NCI-H2196 (cell line): ENCODE results near the gene PRRT4.

Experiments
- DNase-seq: peaks from one replicate; lab custom pipeline; 2025; ENCODE audit not compliant: unreplicated experiment; lab: John Stamatoyannopoulos, UW

PRRT4 gene

GRCh38 chr7:128395748-128396147, 34.3 kb upstream of the PRRT4 start:
- no peak for DNase-seq

- no peak for DNase-seq
Measured at GRCh38 chr7:128394904-128395496, 33.5 kb upstream of the PRRT4 start.

GRCh38 chr7:128393526-128394330, 32.2 kb upstream of the PRRT4 start:
- DNase-seq: no peak

DNA sequence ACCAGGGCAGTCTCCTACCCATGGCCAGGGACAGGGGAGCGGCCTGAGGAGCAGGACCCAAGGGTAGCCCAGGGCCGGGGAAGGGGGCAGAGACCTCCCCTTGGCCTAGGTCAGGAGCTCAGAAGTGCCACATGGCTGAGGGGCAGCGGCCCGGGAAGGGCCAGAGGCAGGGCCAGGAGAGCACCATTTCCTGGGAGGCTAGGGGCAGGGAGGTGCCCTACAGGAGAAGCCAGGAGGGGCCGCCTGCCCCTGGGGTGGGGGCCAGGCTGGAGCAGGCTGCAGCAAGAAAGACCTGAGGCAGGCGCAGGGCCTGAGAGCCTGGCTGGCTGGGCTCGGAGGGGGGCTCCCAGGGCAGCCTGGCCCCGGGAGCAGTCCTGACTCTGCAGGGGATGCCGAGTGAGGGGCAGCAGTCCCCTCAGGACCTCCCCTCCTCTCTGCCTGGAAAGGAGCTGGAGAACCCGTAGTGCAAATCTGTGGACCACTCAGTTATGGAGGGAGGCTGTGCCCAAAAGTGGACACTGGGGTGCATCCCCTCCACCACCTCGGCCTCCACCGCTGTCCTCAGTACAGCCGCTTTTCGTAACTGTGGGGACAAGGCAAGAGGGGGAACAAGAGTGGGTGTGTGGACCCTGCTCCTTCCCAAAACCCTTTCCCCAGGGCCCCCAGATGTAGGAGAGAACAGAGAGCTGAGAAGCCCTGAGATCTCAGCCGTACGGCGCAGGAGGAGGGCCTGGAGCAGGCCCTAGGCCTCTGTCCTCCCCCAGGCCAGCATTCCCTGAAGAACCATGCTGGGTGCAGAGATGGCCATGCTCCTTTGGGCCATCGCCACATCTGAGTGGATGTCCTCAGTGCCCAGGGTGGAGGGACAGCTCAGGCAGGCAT, 31.2 kb upstream of the PRRT4 start:
- no peak for DNase-seq

- DNase-seq: no peak
Measured at GRCh38 chr7:128391805-128392204, 30.3 kb upstream of the PRRT4 start.

DNA sequence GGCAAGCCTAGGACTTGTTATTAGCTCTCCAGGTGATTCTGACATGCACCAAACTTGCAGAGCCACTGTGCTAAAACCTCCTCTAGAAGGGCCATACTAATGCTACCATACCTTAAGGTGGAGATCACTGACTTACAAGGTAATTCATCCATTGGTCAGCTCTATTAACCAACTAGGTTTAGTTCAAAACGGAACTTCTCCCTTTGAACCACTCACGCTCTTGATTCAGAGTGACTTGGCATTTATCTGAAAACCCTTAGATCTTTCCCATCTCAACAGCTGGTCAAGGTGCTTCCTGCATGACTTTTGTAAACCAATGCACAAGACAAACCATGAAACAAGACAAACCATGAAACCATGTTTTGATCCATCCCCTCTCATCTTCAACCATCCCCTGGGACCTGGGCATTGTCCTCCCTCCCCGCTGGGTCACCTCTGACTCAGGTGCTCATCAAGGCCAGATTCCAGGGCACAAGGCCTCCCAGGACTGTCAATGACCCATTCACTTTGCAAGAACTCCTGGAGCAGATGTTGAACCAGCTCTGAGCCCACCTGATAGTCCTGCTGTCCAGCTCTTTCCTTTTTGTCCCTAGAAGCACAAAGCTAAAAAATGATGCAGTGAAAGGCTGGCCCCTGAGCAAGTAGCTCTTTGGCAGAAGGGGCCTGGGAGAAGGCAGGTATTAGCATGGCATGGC, 29.5 kb upstream of the PRRT4 start:
- no peak for DNase-seq

DNA sequence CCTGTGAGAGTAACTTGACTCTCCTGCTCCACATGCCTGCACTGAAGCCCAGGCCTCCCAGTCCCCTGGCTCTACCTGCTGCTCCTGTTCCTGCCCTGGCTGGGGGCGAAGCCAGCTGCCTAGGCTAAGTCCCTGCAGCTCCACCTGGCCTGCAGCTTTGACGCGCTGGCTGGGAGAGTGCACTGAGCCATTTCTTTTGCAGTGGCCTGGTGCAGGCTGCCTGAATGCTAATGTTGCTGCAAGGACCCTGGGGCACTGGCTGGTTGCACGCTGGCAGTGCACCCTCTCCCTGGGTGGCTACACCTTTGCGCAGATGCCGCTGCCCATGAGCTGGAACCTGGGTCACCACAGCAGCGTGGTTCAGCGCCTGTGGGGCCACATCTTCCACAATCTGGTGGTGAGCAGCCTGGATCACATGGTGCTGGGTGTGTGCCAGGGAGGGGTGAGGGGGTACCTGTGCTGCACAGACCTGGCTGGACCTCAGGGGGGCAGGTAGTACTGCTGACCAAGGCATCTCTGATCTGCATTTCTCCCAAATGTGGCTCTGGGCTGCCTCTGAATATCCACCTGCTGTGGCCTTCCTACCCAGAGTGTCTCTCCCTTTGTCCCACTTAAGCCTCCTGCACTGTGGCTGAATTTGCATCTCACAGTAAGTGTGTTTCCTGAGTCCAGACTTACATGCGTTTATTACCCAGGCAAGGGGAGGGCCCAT, 28.3 kb upstream of the PRRT4 start:
- no peak for DNase-seq

- DNase-seq: no peak
Measured at GRCh38 chr7:128389085-128389617, 27.7 kb upstream of the PRRT4 start.

DNA sequence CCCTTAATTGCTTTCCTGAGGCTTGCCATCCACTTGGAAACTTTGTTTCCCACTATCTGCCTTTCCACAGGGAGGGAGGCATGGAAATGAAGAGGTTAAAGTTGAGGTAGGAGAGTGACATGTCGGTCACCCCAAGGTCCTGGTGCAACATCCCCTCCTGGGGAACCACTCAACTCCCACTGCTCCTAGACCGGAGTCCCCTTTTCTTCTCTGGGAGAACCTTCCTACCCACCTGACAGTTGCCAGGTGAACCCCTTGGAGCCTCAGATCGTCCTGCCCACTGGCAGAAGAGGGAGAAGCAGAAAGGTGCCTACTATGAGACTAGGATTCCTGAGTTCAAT, 26.6 kb upstream of the PRRT4 start:
- DNase-seq: no peak

DNA sequence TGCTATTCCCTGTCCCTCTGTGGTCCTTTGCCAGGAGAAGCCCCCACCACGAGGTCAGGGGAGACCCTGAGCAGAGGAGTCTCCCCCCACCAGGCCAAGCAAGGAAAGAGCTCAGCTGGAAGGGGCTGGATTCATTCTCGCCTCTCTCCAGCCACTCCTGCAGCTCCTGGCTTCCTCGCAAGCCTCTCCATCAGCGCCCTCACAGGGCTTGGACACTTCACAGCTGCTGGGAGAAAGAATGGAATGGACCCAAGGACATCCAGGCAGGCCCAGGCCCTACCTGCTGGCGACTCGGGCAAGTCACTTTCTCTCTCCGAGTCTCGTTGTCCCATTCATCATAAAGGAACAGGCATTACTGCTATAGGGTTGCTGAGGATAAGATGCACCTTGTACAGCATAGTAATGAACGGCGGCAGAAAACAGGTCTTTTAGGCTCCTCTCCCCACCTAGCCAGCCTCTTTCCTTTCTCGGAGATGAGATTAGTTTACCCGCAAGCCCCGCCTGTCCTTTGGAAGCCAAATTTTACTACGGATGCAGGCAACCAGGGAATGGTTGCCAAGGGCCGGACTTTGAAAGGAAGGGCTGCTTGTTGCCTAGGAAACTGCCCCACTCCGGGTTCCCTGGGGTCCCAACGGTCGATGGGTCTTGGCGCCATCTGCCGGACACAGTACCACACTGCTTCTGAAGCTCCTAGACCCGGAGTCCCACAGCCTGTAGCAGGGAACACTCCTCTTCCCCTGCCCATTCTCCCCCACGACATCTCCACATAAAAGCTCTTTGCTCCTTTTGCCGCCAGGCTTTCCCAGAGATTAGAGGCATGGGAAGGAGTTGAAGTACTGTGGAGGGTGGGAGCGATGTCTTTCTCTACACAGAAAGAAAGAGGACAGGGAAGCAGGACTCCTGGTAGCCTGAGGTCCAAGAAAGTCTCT, 26.0 kb upstream of the PRRT4 start:
- DNase-seq: peak; percentile 90

DNA sequence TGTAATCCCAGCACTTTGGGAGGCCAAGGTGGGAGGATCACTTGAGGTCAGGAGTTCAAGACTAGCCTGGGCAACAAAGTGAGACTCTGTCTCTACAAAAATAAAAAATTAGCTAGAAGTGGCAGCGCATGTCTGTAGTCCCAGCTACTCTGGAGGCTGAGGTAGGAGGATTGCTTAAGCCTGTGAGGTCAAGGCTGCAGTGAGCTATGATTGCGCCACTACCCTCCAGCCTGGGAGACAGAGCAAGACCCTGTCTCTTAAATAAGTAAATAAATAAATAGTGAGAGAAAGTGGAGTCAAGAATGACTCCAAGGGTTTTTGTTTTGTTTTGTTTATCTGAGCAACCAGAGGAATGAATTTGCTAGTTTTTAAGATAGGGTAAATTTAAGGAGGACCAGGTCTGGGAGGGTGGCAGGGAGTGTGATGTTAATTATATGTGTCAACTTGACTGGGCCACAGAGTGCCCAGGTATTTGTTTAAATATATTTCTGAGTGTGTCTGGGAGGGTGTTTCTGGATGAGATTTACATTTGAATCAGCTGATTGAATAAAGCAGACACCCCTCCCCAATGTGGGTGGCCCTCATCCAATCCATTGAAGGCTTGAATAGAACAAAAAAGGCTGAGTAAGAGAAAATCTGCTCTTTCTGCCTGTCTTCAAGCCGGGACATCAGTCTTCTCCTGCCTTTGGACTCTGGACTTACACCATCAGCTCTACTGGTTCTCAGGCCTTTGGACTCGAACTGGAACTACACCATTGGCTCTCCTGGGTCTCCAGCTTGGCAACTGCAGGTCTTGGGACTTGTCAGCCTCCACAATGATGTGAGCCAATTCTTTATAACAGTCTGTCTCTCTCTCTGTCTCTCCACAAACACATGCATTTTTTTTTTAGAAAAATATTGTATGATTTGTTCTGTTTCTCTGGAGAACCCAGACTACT, 24.8 kb upstream of the PRRT4 start:
- no peak for DNase-seq

DNA sequence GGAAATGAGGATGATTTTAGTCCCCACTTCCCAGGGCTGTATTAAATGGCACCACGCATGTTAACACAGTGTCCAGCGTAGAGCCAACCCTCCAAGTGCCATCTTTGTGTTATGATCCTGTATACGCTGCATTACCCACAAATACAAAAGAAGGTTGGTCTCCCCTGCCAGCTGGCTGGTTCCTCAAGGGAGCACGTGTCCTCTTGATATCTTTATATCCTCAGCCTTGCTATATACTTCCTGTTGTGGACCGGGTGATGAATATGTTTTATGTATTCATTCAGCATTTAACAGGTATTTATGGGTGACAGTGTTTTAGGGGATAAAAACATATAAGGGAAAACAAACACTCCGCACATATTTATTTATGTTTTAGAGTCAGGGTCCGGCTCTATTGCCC, 23.2 kb upstream of the PRRT4 start:
- no peak for DNase-seq

DNA sequence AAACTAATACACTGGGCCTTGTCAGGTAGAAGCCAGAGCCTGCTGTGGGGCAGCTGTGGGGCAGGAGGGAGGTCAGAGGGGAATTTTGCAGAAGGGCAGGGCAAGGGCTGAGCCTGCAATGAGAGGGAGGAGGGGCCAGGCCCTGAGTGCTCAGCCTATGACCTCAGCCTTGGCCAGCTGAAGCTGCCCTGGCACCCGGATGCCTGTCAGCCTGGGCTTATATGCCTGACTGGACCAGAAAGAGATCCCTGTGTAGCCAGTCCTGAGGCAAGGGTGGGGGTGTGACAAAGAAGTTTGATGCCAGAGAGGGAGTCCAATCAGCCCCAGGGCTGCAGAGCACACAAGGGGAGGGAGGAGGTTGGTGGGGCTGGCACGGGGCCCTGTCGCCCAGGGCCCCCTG, 22.3 kb upstream of the PRRT4 start:
- peak; percentile 34 for DNase-seq

GRCh38 chr7:128381161-128381821, 19.8 kb upstream of the PRRT4 start:
- no peak for DNase-seq

GRCh38 chr7:128380483-128381106, 19.1 kb upstream of the PRRT4 start:
- no peak for DNase-seq

GRCh38 chr7:128379900-128380479, 18.5 kb upstream of the PRRT4 start:
- DNase-seq: no peak

- DNase-seq: no peak
Measured at GRCh38 chr7:128378637-128379036, 17.1 kb upstream of the PRRT4 start.
